ENCODE data around the gene SPTBN1.

The SPTBN1 gene

GRCh38 chr2:54636415-54637139, 180.4 kb downstream of the SPTBN1 start:
- DNase-seq, result no peak

GRCh38 chr2:54638103-54638502, 182.0 kb downstream of the SPTBN1 start:
- DNase-seq, result no peak

GRCh38 chr2:54638774-54639187, 182.7 kb downstream of the SPTBN1 start:
- no peak for DNase-seq

GRCh38 chr2:54639609-54640008, 183.5 kb downstream of the SPTBN1 start:
- DNase-seq, result no peak

GRCh38 chr2:54640834-54641540, 184.9 kb downstream of the SPTBN1 start:
- DNase-seq, result no peak

GRCh38 chr2:54641988-54642387, 185.9 kb downstream of the SPTBN1 start:
- no peak for DNase-seq

GRCh38 chr2:54642677-54643430, 186.7 kb downstream of the SPTBN1 start:
- no peak for DNase-seq

GRCh38 chr2:54644236-54644635, 188.1 kb downstream of the SPTBN1 start:
- no peak for DNase-seq

GRCh38 chr2:54646170-54646927, 190.2 kb downstream of the SPTBN1 start:
- no peak for DNase-seq

- no peak for DNase-seq
These were observed 192.1 kb downstream of the SPTBN1 start for GRCh38 chr2:54648256-54648655.

GRCh38 chr2:54649191-54649590, 193.1 kb downstream of the SPTBN1 start:
- no peak for DNase-seq

GRCh38 chr2:54649633-54650032, 193.5 kb downstream of the SPTBN1 start:
- DNase-seq, result no peak

- DNase-seq, result no peak
These were observed 194.5 kb downstream of the SPTBN1 start for GRCh38 chr2:54650612-54651011.

- no peak for DNase-seq
These were observed 195.2 kb downstream of the SPTBN1 start for GRCh38 chr2:54651291-54651690.

GRCh38 chr2:54652540-54652939, 196.4 kb downstream of the SPTBN1 start:
- DNase-seq, result no peak

GRCh38 chr2:54653572-54654204, 197.6 kb downstream of the SPTBN1 start:
- DNase-seq, result no peak

- DNase-seq, result no peak
These were observed 199.1 kb downstream of the SPTBN1 start for GRCh38 chr2:54655046-54655809.

GRCh38 chr2:54656863-54657262, 200.7 kb downstream of the SPTBN1 start:
- DNase-seq, result no peak

- no peak for DNase-seq
These were observed 201.5 kb downstream of the SPTBN1 start for GRCh38 chr2:54657664-54658083.

- DNase-seq, result no peak
These were observed 202.5 kb downstream of the SPTBN1 start for GRCh38 chr2:54658564-54659071.

- DNase-seq, result no peak
These were observed 203.4 kb downstream of the SPTBN1 start for GRCh38 chr2:54659527-54659926.
